H1 (cell line): ENCODE results near the gene AMBP. TPM values are rescaled to one million over a fixed set of nuclear protein-coding genes. Genes with fewer than 3 reads are reported as not detected.

ENCODE experiments used
- CTCF ChIA-PET: fragments of 300-600 bp; sonication (Branson Sonifier 250); formaldehyde crosslinking; loops from one replicate; lab custom pipeline; 2021; ENCODE audit not compliant: partially characterized antibody; lab: Charles Lee
- POLR2A ChIA-PET: fragments of 300-600 bp; sonication (Branson Sonifier 250); formaldehyde crosslinking; loops from one replicate; lab custom pipeline; 2021; ENCODE audit warnings: inconsistent platforms; ENCODE audit not compliant: partially characterized antibody; lab: Charles Lee
- DNase-seq, 2 experiments: peaks; one replicate each; pipeline versions ENCODE4 v3.0.0 to v3.0.0-alpha.2; 2010 to 2022; ENCODE audit warnings: low spot score in 2 of 2, low read depth in 1 of 2, mixed read lengths in 1 of 2
- FAIRE-seq: peaks from 2 replicates; lab custom pipeline; 2011; peaks lifted over from hg19 to GRCh38; lab: Jason Lieb, UNC
- H2AFZ ChIP-seq: 2 replicates; pipeline ENCODE4 v1.8.1; 2012; ENCODE audit warnings: low read length, inconsistent platforms
- H2AK5ac ChIP-seq: 2 replicates; pipeline ENCODE4 v1.6.1; 2013; ENCODE audit warnings: low read depth, low read length
- H2BK120ac ChIP-seq: replicated peaks from 2 replicates; pipeline ENCODE3; 2013; ENCODE audit warnings: low read depth, low read length, inconsistent platforms
- H2BK12ac ChIP-seq: 2 replicates; pipeline ENCODE4 v1.6.1; 2013; ENCODE audit warnings: low read depth, low read length
- H2BK15ac ChIP-seq: 2 replicates; pipeline ENCODE4 v1.6.1; 2013; ENCODE audit warnings: low read length
- H2BK20ac ChIP-seq: 2 replicates; pipeline ENCODE4 v1.6.1; 2013; ENCODE audit warnings: low read length
- H2BK5ac ChIP-seq: 2 replicates; pipeline ENCODE4 v1.6.1; 2013; ENCODE audit warnings: low read depth, low read length
- H3K14ac ChIP-seq: 2 replicates; pipeline ENCODE4 v1.6.1; 2013; ENCODE audit warnings: inconsistent platforms; ENCODE audit not compliant: insufficient read length
- H3K18ac ChIP-seq: 2 replicates; pipeline ENCODE4 v1.6.1; 2013; ENCODE audit warnings: low read length; ENCODE audit errors: extremely low read depth
- H3K23ac ChIP-seq: 2 replicates; pipeline ENCODE4 v1.6.1; 2013; ENCODE audit warnings: inconsistent platforms; ENCODE audit not compliant: insufficient read length
- H3K23me2 ChIP-seq: 2 replicates; pipeline ENCODE4 v1.6.1; 2013; ENCODE audit warnings: low read depth, low read length
- H3K27ac ChIP-seq: 2 replicates; pipeline ENCODE4 v1.6.1; 2011; ENCODE audit warnings: low read depth, low read length, inconsistent platforms
- H3K27me3 ChIP-seq, 4 experiments: replicated peaks in 1 of 4; 1 replicate in 1 of 4; 2 replicates in 3 of 4; pipeline versions ENCODE4 v1.6.1 to v1.8.1; 2011 to 2013; ENCODE audit warnings: low read length in 3 of 4, mild to moderate bottlenecking in 3 of 4, inconsistent platforms in 2 of 4, mixed read lengths in 2 of 4, moderate library complexity in 1 of 4; ENCODE audit not compliant: control insufficient read depth in 3 of 4, insufficient read depth in 3 of 4; ENCODE audit errors: extremely low read depth in 1 of 4
- H3K36me3 ChIP-seq, 4 experiments: 2 replicates each; pipeline versions ENCODE4 v1.6.1 to v1.8.1; 2011 to 2013; ENCODE audit warnings: mild to moderate bottlenecking in 4 of 4, low read length in 3 of 4, moderate library complexity in 2 of 4, control low read depth in 1 of 4, inconsistent platforms in 1 of 4; ENCODE audit not compliant: insufficient read depth in 4 of 4, control insufficient read depth in 2 of 4
- H3K4ac ChIP-seq: replicated peaks from 2 replicates; pipeline ENCODE3; 2013; ENCODE audit warnings: low read length, low read depth, mixed read lengths, inconsistent platforms; ENCODE audit not compliant: insufficient read length
- H3K4me1 ChIP-seq, 4 experiments: replicated peaks in 1 of 4; 1 replicate in 1 of 4; 2 replicates in 3 of 4; pipeline versions ENCODE4 v1.6.1 to v1.8.1; 2011 to 2013; ENCODE audit warnings: low read length in 3 of 4, inconsistent platforms in 2 of 4, mixed read lengths in 1 of 4; ENCODE audit not compliant: insufficient read depth in 4 of 4, control insufficient read depth in 3 of 4
- H3K4me2 ChIP-seq, 2 experiments: 2 replicates each; pipeline versions ENCODE4 v1.6.1 to v1.8.1; 2011 to 2013; ENCODE audit warnings: low read depth in 2 of 2, low read length in 2 of 2, control low read depth in 1 of 2, inconsistent platforms in 1 of 2, mild to moderate bottlenecking in 1 of 2; ENCODE audit not compliant: insufficient read depth in 1 of 2
- H3K4me3 ChIP-seq, 4 experiments: fragments of 200-600, 300-600 bp in 1 of 4; sonication (generic), shearing (Covaris generic), sonication (Bioruptor Twin) in 1 of 4; 2 replicates each; pipeline versions ENCODE4 v1.5.1 to v1.8.1; 2011 to 2016; ENCODE audit warnings: low read length in 4 of 4, low read depth in 3 of 4, control low read depth in 2 of 4, inconsistent platforms in 2 of 4, mild to moderate bottlenecking in 2 of 4, mixed read lengths in 1 of 4, moderate library complexity in 1 of 4; ENCODE audit not compliant: insufficient read depth in 2 of 4; ENCODE audit errors: extremely low read depth in 1 of 4
- H3K56ac ChIP-seq: replicated peaks from 2 replicates; pipeline ENCODE3; 2013; ENCODE audit warnings: low read depth, mild to moderate bottlenecking, mixed read lengths, low read length, inconsistent platforms; ENCODE audit not compliant: insufficient read length
- H3K79me1 ChIP-seq: 2 replicates; pipeline ENCODE4 v1.6.1; 2013; ENCODE audit warnings: low read depth, low read length, control low read depth
- H3K79me2 ChIP-seq, 2 experiments: 2 replicates each; pipeline versions ENCODE4 v1.6.1 to v1.8.1; 2012 to 2013; ENCODE audit warnings: low read length in 2 of 2, mild to moderate bottlenecking in 2 of 2, inconsistent platforms in 1 of 2; ENCODE audit not compliant: insufficient read depth in 2 of 2, control insufficient read depth in 1 of 2
- H3K9ac ChIP-seq, 4 experiments: replicated peaks in 1 of 4; 1 replicate in 1 of 4; 2 replicates in 3 of 4; pipeline versions ENCODE4 v1.6.1 to v1.8.1; 2011 to 2013; ENCODE audit warnings: low read depth in 3 of 4, low read length in 3 of 4, control low read depth in 2 of 4, mild to moderate bottlenecking in 2 of 4, moderate library complexity in 2 of 4, inconsistent platforms in 1 of 4; ENCODE audit errors: extremely low read depth in 1 of 4
- H3K9me3 ChIP-seq, 2 experiments: 2 replicates each; pipeline versions ENCODE4 v1.6.1 to v1.8.1; 2012 to 2013; ENCODE audit warnings: mild to moderate bottlenecking in 2 of 2, moderate library complexity in 2 of 2, control low read depth in 1 of 2, inconsistent platforms in 1 of 2, low read depth in 1 of 2, low read length in 1 of 2, mixed read lengths in 1 of 2; ENCODE audit not compliant: insufficient read depth in 2 of 2
- H4K20me1 ChIP-seq, 2 experiments: replicated peaks in 1 of 2; 2 replicates each; pipeline versions ENCODE3 to v1.8.1; 2011 to 2013; ENCODE audit warnings: inconsistent platforms in 2 of 2, low read length in 2 of 2, mild to moderate bottlenecking in 1 of 2; ENCODE audit not compliant: insufficient read depth in 2 of 2, control insufficient read depth in 1 of 2
- H4K5ac ChIP-seq: 2 replicates; pipeline ENCODE4 v1.6.1; 2013; ENCODE audit warnings: low read length, low read depth, mixed read lengths, inconsistent platforms; ENCODE audit not compliant: insufficient read length
- H4K8ac ChIP-seq: 2 replicates; pipeline ENCODE4 v1.8.0; 2013; ENCODE audit warnings: mild to moderate bottlenecking, moderate library complexity, low read length, inconsistent platforms; ENCODE audit not compliant: insufficient read depth; ENCODE audit errors: extremely low read depth
- H4K91ac ChIP-seq: replicated peaks from 2 replicates; pipeline ENCODE3; 2013; ENCODE audit warnings: low read length, mixed read lengths, inconsistent platforms; ENCODE audit not compliant: insufficient read length
- ASH2L ChIP-seq: fragments of 200-600, 300-600 bp; sonication (generic); IDR thresholded peaks from one replicate; pipeline ENCODE4 v1.7.1; 2017; ENCODE audit warnings: low read length
- BCL11A ChIP-seq, 2 experiments: IDR thresholded peaks; one replicate each; pipeline ENCODE4 v1.6.1; 2011; ENCODE audit warnings: low read depth in 2 of 2, low read length in 2 of 2, mild to moderate bottlenecking in 2 of 2
- CBX5 ChIP-seq: fragments of 300-800, 300-1000 bp; sonication (generic); IDR thresholded peaks from 2 replicates; pipeline ENCODE4 v1.7.1; 2016; ENCODE audit warnings: antibody characterized with exemption, low read length, low read depth
- CEBPB ChIP-seq: IDR thresholded peaks from 2 replicates; pipeline ENCODE4 v1.6.1; 2012; ENCODE audit warnings: low read depth, low read length
- CTBP2 ChIP-seq: IDR thresholded peaks from 2 replicates; pipeline ENCODE4 v1.7.0; 2011; ENCODE audit warnings: borderline replicate concordance, mild to moderate bottlenecking, moderate library complexity, mixed read lengths, low read length; ENCODE audit not compliant: insufficient read depth, insufficient read length
- JUND ChIP-seq: IDR thresholded peaks from 2 replicates; pipeline ENCODE4 v1.6.1; 2011; ENCODE audit warnings: mild to moderate bottlenecking, improper control_type of control experiment, low read length
- KDM4A ChIP-seq: IDR thresholded peaks from one replicate; pipeline ENCODE4 v1.7.1; 2012; ENCODE audit warnings: low read depth, mild to moderate bottlenecking, moderate library complexity, low read length, inconsistent platforms; ENCODE audit not compliant: severe bottlenecking
- NANOG ChIP-seq: IDR thresholded peaks from 2 replicates; pipeline ENCODE4 v1.6.1; 2011; ENCODE audit warnings: low read length, low read depth, mild to moderate bottlenecking, inconsistent platforms; ENCODE audit not compliant: insufficient read depth, poor library complexity, severe bottlenecking
- POLR2A ChIP-seq, 2 experiments: IDR thresholded peaks; 1 replicate in 1 of 2; 2 replicates in 1 of 2; pipeline ENCODE4 v1.6.1; 2011; ENCODE audit warnings: low read depth in 2 of 2, low read length in 2 of 2, mild to moderate bottlenecking in 2 of 2; ENCODE audit errors: control extremely low read depth in 1 of 2
- POLR2AphosphoS5 ChIP-seq: IDR thresholded peaks from 2 replicates; pipeline ENCODE4 v1.6.1; 2011; ENCODE audit warnings: low read depth, low read length
- RAD21 ChIP-seq, 2 experiments: IDR thresholded peaks in 1 of 2; conservative IDR thresholded peaks in 1 of 2; 2 replicates each; pipeline ENCODE4 v1.6.1; 2011; ENCODE audit warnings: low read depth in 2 of 2, low read length in 2 of 2, improper control_type of control experiment in 1 of 2, inconsistent platforms in 1 of 2, mild to moderate bottlenecking in 1 of 2, moderate library complexity in 1 of 2
- SIN3A ChIP-seq, 2 experiments: IDR thresholded peaks in 1 of 2; conservative IDR thresholded peaks in 1 of 2; 2 replicates each; pipeline ENCODE4 v1.6.1; 2011 to 2012; ENCODE audit warnings: low read length in 2 of 2, improper control_type of control experiment in 1 of 2, low read depth in 1 of 2, mild to moderate bottlenecking in 1 of 2
- TAF1 ChIP-seq: IDR thresholded peaks from 2 replicates; pipeline ENCODE4 v1.6.1; 2011; ENCODE audit warnings: mild to moderate bottlenecking, low read depth, low read length
- TCF12 ChIP-seq: IDR thresholded peaks from 2 replicates; pipeline ENCODE4 v1.6.1; 2011; ENCODE audit warnings: low read depth, mild to moderate bottlenecking, low read length
- WGBS, 2 experiments: shearing (Covaris generic) in 1 of 2; methylation state at CpG; one replicate each; pipeline versions ENCODE4 v1.1.6 to v1.1.7; 2013 to 2015; ENCODE audit warnings: low lambda C conversion rate in 2 of 2, mixed read lengths in 2 of 2, inconsistent platforms in 1 of 2, low coverage in 1 of 2, missing lambda C conversion rate in 1 of 2; ENCODE audit not compliant: insufficient replicate concordance in 2 of 2, insufficient coverage in 1 of 2, insufficient read length in 1 of 2; ENCODE audit errors: extremely low coverage in 1 of 2, missing lambda C conversion rate in 1 of 2; 5-methylcytosine and 5-hydroxymethylcytosine counted together
- polyA plus RNA-seq, 7 experiments: library from polyadenylated mRNA; depleted of rRNA in 3 of 7; stranded (reverse) in 5 of 7; unstranded in 2 of 7; fragments of >200 nt in 5 of 7; fragments of 200-250 nt in 2 of 7; gene quantifications; 1 replicate in 5 of 7; 2 replicates in 1 of 7; 4 replicates in 1 of 7; pipeline versions ENCODE4 v1.2.1 to v1.2.3, GENCODE V29; 2011 to 2013; ENCODE audit warnings: missing spikeins in 2 of 7, mixed read lengths in 2 of 7
- total RNA-seq: library from RNA; stranded (reverse); fragmentation: NEBNext Ultra II Directional; extraction: Animal tissue kit (Norgen Biotek cat#: 25700); gene quantifications from 2 replicates; pipeline ENCODE4 v1.2.1, GENCODE V29; 2021
- TF ChIP-seq, protein P1 (sequence below): IDR thresholded peaks from 2 replicates; pipeline ENCODE4 v1.6.1; 2012; ENCODE audit warnings: inconsistent platforms

Gene AMBP
- total and polyA plus RNA-seq, 2 of the 8 experiments (the other 6 are each of a cell fraction or from before 2014, with no cell fraction given): 3.0 to 4.0 TPM

DNA sequence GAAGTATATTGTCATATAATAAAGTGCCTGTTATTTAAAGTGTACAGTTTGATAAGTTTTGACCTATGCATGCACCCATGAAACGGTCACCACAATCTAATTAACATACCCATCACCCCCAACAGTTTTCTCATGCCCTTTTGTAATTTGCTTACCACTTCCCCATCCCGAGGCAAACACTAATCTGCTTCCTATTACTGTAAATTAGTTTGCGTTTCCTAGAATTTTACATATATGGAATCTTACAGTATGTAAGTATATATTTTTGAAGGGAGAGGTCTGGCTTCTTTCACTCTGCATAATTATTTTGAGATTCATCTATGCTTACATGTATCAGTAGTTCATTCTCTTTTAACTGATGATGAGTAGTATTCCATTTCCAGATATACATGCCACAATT, 56.5 kb downstream of the AMBP start:
- Histone ChIP-seq H3K23ac (no peak overlapping the region), H3K79me2 (no peaks in the 10 kb centered on the region), H3K9me3 (peaks cover 0 to 6% of the 10 kb centered on the region in 2 experiments; a peak in 1 of 4 replicates), H3K23me2 (no peaks in the 10 kb centered on the region), H2BK5ac (no peak overlapping the region), H4K8ac (no peak overlapping the region), H4K5ac (no peak overlapping the region), H3K36me3 (peaks cover 0 to 23% (median 5%) of the 10 kb centered on the region in 4 experiments; a peak in 6 of 8 replicates), H3K27ac (no peak overlapping the region), H3K9ac (no peak overlapping the region), H2BK120ac (no peak overlapping the region), H3K56ac (no peak overlapping the region), H4K20me1 (peaks cover 0 to 2% of the 10 kb centered on the region in 2 experiments), H3K4ac (no peak overlapping the region), H3K4me1 (no peaks in the 10 kb centered on the region), H2AK5ac (no peak overlapping the region), H2BK12ac (no peak overlapping the region), H2BK20ac (no peak overlapping the region), H4K91ac (no peak overlapping the region), H2AFZ (no peak overlapping the region), H3K18ac (no peak overlapping the region), H3K4me2 (no peak overlapping the region), H3K27me3 (no peaks in the 10 kb centered on the region), H3K4me3 (no peak overlapping the region), H2BK15ac (no peak overlapping the region), H3K79me1 (peaks cover 2% of the 10 kb centered on the region; the same call in 1 of the 2 replicates), H3K14ac (no peak overlapping the region)
- ChIA-PET POLR2A (no interaction called here), CTCF (no interaction called here)
- DNase-seq: no peak
- 91% methylated on average over 3 of the region's 3 CpGs; no CpG with 5 or more reads in 1 of the 2 experiments for WGBS, 2 experiments
- no peak for FAIRE-seq
- TF ChIP-seq CTBP2 (no peak), NANOG (no peak), BCL11A (IDR thresholded peaks at IDR 0.05; ENCODE audit: low read depth in 2 of 2, low read length in 2 of 2) (no peak), ASH2L (no peak), RAD21 (IDR thresholded peaks at IDR 0.05 in 1 of 2, conservative IDR thresholded peaks at IDR 0.05 in 1 of 2; ENCODE audit: low read depth in 2 of 2, low read length in 2 of 2) (no peak), CEBPB (no peak), POLR2AphosphoS5 (no peak), TCF12 (no peak), SIN3A (conservative IDR thresholded peaks at IDR 0.05 in 1 of 2, IDR thresholded peaks at IDR 0.05 in 1 of 2; ENCODE audit: low read depth in 1 of 2, low read length in 2 of 2) (no peak), TAF1 (no peak), KDM4A (no peak), POLR2A (IDR thresholded peaks at IDR 0.05; ENCODE audit: control extremely low read depth in 1 of 2, low read depth in 2 of 2, low read length in 2 of 2) (no peak), JUND (no peak), CBX5 (no peak)
- TF ChIP-seq, protein P1, sequence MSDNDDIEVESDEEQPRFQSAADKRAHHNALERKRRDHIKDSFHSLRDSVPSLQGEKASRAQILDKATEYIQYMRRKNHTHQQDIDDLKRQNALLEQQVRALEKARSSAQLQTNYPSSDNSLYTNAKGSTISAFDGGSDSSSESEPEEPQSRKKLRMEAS: no peak
